GM12865 (cell line): ENCODE results near the gene WTIP.

Experiments used
- DNase-seq: peaks from one replicate; pipeline ENCODE4 v3.0.0; 2010; ENCODE audit warnings: low read depth
- H3K4me3 ChIP-seq: 2 replicates; pipeline ENCODE4 v1.5.1; 2011; ENCODE audit warnings: mild to moderate bottlenecking, low read depth, low read length, control low read depth
- TF ChIP-seq, protein P1 (sequence below): IDR thresholded peaks from 2 replicates; pipeline ENCODE4 v1.5.1; 2011; ENCODE audit warnings: low read length, control low read depth, low read depth, inconsistent platforms; ENCODE audit not compliant: insufficient read depth; ENCODE audit errors: missing control alignments

WTIP gene

DNA sequence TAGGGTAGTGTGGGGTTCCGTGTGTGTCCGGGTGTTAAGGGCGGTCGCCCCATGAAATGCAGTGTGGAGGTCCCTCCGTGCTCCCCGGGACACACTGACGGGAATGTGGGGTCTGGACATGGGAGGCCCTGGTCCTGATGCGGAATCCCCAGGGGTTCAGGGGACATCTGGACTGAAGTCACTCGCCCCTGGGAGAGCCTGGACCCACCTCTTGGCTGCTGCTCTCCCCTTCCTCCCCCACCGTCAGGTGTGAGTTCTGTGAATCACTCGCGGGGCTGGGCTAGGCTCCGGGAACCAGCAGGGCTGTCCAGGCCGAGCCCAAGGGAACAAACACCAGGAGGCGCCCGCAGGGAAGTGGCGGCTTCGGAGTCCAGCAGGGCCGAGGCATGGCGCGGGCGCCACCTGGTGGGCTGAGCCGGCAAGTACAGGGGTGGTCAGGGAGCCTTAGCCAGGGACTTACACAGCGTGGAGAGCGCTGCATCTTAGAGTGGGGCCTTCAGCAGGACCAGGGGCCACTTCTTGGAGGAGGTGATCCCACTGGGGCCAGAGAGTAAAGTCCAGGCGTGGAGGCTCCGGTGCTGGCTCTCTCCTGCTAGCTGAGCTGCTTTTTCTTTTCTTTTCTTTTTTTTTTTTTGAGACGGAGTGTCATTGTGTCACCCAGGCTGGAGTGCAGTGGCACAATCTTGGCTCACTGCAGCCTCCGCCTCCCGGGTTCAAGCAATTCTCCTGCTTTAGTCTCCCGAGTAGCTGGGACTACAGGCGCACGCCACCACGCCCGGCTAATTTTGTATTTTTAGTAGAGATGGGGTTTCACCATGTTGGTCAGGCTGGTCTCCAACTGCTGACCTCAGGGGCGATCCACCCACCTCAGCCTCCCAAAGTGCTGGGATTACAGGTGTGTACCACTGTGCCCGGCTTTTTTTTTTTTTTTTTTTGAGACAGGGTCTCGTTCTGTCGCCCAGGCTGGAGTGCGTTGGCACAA, 20.1 kb downstream of the WTIP start:
- TF ChIP-seq, protein P1, sequence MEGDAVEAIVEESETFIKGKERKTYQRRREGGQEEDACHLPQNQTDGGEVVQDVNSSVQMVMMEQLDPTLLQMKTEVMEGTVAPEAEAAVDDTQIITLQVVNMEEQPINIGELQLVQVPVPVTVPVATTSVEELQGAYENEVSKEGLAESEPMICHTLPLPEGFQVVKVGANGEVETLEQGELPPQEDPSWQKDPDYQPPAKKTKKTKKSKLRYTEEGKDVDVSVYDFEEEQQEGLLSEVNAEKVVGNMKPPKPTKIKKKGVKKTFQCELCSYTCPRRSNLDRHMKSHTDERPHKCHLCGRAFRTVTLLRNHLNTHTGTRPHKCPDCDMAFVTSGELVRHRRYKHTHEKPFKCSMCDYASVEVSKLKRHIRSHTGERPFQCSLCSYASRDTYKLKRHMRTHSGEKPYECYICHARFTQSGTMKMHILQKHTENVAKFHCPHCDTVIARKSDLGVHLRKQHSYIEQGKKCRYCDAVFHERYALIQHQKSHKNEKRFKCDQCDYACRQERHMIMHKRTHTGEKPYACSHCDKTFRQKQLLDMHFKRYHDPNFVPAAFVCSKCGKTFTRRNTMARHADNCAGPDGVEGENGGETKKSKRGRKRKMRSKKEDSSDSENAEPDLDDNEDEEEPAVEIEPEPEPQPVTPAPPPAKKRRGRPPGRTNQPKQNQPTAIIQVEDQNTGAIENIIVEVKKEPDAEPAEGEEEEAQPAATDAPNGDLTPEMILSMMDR, result peak; percentile 100
- DNase-seq, result peak; percentile 90
- H3K4me3 ChIP-seq, result no peak overlapping the region

DNA sequence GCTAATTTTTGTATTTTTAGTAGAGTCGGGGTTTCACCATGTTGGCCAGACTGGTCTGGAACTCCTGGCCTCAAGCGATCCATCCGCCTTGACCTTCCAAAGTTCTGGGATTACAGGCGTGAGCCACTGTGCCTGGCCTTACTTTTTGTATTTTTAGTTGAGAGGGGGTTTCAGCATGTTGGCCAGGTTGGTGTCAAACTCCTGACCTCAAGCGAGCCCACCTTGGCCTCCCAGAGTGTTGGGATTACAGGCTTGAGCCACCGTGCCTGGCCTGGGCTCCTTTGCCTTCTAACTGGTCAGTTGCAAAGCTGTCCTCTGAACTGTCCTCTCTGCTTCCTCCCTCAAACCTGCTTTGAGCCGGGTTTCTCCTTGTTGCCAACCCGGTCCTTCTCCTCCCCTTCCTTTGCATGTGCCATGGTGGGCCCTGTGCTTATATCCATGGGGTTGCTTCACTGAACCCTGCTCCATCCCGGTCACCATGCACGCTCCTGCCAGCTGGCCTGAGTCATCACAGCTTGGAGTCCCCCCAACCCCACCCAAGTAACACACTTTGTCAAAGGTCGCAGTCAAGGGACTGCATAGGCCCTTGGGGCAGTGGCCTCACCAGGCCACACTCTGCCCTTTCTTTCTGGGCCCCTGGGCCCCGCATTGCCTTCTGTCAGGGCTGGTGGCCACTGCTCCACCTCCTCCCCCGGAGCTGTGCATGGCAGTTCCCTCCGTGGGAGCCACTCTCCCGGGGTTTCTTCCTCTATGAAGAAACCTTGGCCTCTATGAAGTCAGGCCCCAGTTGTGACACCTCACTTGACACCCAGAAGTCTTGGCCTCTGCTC, 21.2 kb downstream of the WTIP start:
- no peak overlapping the region for H3K4me3 ChIP-seq
- DNase-seq, result no peak
- TF ChIP-seq, protein P1, result no peak

DNA sequence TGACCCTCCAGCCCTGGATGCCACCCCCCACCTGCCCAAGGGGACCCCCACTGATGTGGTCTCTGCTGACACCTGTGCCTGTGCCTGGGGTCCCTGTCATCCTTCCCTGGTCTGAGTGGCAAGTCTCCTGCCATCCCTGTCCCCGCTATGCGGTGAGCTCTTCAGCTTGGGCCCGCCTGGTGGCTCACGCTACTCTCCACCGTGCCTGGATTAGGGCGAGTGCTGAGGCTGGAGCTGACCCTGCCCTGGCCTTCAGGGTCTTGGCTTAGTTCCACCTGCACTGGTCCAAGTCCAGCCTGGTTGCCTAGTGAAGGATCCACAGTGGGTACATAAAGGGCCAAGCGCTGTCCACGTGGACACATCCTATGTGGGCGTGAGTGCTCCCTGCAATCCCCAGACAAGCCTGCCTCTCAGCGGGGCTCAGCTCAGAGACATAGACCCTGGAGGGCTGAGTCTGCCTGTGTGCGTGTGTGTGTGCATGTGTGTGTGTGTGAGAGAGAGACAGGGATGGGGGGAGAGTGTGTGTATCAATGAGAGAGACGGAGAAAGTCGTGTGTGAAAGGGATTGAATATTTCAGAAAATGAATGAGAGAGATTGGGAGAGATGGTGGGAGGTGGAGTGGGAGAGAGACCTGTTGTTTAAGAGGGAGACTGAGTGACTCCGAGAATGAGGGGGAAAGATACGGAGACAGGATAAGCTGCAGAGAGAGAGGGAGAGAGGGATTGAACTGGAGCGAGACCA, 22.1 kb downstream of the WTIP start:
- no peak for DNase-seq
- H3K4me3 ChIP-seq, result no peak overlapping the region
- TF ChIP-seq, protein P1, result no peak

DNA sequence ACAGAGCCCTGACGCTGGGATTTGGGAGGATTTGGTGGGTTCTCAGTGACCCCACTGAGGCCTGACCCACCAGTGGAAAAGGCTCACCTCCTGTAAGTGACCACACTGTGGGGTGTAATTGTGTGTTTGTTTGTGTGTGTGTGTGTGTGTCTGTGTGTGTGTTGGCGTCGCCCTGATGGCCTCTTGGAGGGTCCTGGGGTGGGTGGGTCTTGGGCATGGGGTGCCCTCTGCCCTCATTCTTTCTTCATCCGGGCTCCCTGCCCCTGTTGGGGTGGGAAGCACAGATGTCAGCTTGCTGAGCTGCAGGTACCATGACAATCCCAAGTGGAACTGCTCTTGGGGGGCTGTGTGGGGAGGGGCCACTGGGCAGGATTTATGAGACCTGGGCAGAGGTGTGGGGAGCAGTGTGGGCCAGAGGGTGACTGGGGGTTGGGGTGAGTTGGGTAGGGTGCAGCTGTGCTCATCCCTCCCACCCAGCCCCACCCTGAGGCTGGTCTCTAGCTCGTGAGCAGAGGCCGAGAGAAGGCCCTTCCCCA, 22.8 kb downstream of the WTIP start:
- no peak for DNase-seq
- no peak overlapping the region for H3K4me3 ChIP-seq
- TF ChIP-seq, protein P1, result no peak

DNA sequence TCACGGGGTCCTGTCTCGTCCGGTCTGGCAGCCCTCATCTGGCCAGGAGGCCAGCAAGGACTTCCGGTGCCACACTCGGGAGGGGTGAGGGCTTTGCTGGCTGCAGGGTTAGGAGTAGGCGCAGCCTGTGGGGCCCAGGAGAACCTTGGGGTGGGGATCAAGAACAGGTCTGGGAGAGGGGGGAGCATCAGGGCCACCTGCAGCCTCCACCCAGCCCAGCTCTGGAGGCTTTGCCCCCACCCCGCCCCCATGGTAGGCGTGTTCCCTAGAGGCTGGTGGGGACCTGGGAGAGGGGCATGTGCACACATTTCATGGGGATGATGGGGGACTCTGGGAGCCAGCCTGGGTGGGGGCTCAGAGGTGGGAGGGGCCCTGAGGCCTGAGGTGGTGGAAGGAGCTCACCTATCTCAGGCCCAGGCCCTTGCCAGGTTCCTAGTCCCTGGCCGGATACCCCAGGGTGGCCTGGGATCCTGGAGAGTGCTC, 23.3 kb downstream of the WTIP start:
- H3K4me3 ChIP-seq, result no peak overlapping the region
- no peak for DNase-seq
- TF ChIP-seq, protein P1, result no peak
